Stimulated activated effector memory CD8-positive, alpha-beta T cell treated with anti-CD3 and anti-CD28 coated beads, Interleukin-12 subunit alpha, Interleukin-12 subunit beta, amount 100 ng/mL, for 72 hours (primary cell): ENCODE data around the gene METTL9.
"Not testable (repeated sequence)": the region's sequence is repeated elsewhere in the genome, so short reads cannot be mapped to it uniquely, and the experiment has no call there.

Experiments
- ATAC-seq: fragments of 150-1000 bp; cut with Tn5 transposase; 2 replicates; pipeline ENCODE4 v1.10.0; 2021
- DNase-seq, 2 donors: peaks; one replicate each; pipeline ENCODE4 v3.0.0; 2021 to 2022; ENCODE audit warnings: low spot score in 2 of 2
- H3K27ac Mint-ChIP-seq: one replicate; pipeline ENCODE4 v1.8.0; 2022; ENCODE audit warnings: mild to moderate bottlenecking, mixed read lengths
- H3K36me3 Mint-ChIP-seq: one replicate; pipeline ENCODE4 v1.8.0; 2022; ENCODE audit warnings: mild to moderate bottlenecking, mixed read lengths
- H3K4me1 Mint-ChIP-seq: one replicate; pipeline ENCODE4 v1.8.0; 2022; ENCODE audit warnings: mixed read lengths
- H3K4me3 Mint-ChIP-seq: one replicate; pipeline ENCODE4 v1.8.0; 2022; ENCODE audit warnings: mild to moderate bottlenecking, mixed read lengths
- H3K9me3 Mint-ChIP-seq: one replicate; pipeline ENCODE4 v1.8.0; 2022; ENCODE audit warnings: mixed read lengths

Gene METTL9

GRCh38 chr16:21631951-21632575 is 32.7 kb downstream of the METTL9 start:
- Mint-ChIP-seq H3K36me3 (peaks cover 27% of the 10 kb centered on the region), H3K4me1 (peaks cover 28% of the 10 kb centered on the region), H3K27ac (peak overlapping the region; percentile 46)
- ATAC-seq, H3K4me3 Mint-ChIP-seq, DNase-seq, H3K9me3 Mint-ChIP-seq: not testable (repeated sequence)

GRCh38 chr16:21634216-21634615 is 34.8 kb downstream of the METTL9 start:
- Mint-ChIP-seq H3K27ac (no peak overlapping the region), H3K9me3 (no peaks in the 10 kb centered on the region), H3K4me1 (peaks cover 38% of the 10 kb centered on the region), H3K4me3 (no peak overlapping the region), H3K36me3 (peaks cover 10% of the 10 kb centered on the region)
- DNase-seq, result no peak
- no peak for ATAC-seq

DNA sequence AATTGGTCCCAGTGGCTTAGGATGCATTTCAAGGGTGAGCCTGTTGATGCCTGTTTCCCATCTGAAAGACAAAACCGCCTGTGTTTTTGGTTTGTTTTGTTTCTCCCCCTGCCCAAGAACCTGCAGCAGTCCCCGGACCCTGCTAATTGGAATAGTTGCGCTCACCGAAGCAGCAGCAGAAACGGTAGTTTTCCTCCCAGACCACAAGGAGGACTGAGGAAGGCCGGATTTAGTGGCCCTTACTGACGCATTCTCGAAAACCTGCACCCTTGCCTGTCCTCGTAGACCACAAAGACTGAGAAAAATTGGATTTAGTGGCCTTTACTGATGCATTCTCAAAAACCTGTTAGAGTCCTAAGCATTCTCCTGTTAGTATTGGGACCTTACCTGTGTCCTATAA is 36.3 kb downstream of the METTL9 start:
- DNase-seq, H3K9me3 Mint-ChIP-seq, H3K36me3 Mint-ChIP-seq, H3K4me3 Mint-ChIP-seq, ATAC-seq: not testable (repeated sequence)
- Mint-ChIP-seq H3K27ac (peak overlapping the region; percentile 39), H3K4me1 (peaks cover 38% of the 10 kb centered on the region)

DNA sequence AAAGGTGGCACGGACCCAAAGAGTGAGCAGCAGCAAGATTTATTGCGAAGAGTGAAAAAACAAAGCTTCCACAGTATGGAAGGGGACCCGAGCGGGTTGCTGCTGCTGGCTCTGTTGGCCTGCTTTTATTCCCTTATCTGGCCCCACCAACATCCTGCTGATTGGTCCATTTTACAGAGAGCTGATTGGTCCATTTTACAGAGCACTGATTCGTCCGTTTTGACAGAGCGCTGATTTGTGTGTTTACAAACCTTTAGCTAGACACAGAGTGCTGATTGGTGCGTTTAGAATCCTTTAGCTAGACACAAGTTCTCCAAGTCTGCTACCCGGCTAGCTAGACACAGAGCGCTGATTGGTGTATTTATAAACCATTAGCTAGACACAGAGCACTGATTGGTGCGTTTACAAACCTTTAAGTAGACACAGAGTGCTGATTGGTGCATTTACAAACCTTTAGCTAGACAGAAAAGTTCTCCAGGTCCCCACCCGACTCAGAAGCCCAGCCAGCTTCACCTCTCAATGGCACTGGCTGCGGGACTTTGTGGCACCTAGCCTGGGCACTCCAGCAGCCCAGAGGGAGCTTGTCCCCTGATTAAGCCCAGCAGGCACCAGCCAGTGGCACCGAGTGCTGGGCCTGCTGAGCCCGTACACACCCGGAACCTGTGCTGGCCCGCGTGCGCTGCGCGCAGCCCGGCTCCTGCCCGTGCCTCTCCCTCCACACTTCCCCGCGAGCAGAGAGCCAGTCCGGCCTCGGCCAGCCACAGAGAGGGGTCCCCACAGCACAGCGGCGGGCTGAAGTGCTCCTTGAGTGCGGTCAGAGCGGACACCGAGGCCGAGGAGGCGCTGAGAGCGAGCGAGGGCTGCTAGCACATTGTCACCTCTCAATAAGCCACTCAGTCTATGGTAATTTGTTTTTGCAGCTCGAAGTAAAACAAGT is 37.9 kb downstream of the METTL9 start:
- no peak overlapping the region for H3K27ac Mint-ChIP-seq
- no peak overlapping the region for H3K4me3 Mint-ChIP-seq
- DNase-seq, result no peak
- H3K36me3 Mint-ChIP-seq, result no peaks in the 10 kb centered on the region
- ATAC-seq, result no peak
- no peaks in the 10 kb centered on the region for H3K9me3 Mint-ChIP-seq
- peaks cover 29% of the 10 kb centered on the region for H3K4me1 Mint-ChIP-seq

DNA sequence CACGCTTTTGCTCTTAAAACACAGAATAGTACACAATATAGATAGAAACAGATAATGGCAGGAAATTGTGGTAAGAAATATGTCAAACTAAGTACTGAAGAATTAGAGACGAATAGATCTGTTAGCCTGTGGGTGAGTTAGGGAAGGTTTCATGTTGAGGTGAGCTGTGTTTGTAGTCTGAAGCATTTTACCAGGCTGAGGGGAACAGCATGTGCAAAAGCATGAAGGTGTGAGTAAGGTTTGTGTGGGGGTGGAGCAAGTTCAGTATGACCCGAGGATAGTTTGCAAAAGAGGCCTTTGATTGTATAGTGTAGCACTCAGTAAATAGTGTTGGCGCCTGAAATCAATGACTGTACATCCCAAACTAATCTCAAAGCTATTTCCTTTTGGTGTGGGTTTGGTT is 39.2 kb downstream of the METTL9 start:
- Mint-ChIP-seq H3K9me3 (no peaks in the 10 kb centered on the region), H3K4me1 (peaks cover 25% of the 10 kb centered on the region), H3K27ac (no peak overlapping the region), H3K36me3 (no peaks in the 10 kb centered on the region), H3K4me3 (no peak overlapping the region)
- ATAC-seq, result peak; percentile 92
- no peak for DNase-seq

- DNase-seq, result no peak
- H3K27ac Mint-ChIP-seq, result no peak overlapping the region
- no peaks in the 10 kb centered on the region for H3K9me3 Mint-ChIP-seq
- H3K4me1 Mint-ChIP-seq, result peaks cover 25% of the 10 kb centered on the region
- no peak for ATAC-seq
- H3K36me3 Mint-ChIP-seq, result no peaks in the 10 kb centered on the region
- no peak overlapping the region for H3K4me3 Mint-ChIP-seq
Measured at GRCh38 chr16:21639493-21639892, 40.1 kb downstream of the METTL9 start.

DNA sequence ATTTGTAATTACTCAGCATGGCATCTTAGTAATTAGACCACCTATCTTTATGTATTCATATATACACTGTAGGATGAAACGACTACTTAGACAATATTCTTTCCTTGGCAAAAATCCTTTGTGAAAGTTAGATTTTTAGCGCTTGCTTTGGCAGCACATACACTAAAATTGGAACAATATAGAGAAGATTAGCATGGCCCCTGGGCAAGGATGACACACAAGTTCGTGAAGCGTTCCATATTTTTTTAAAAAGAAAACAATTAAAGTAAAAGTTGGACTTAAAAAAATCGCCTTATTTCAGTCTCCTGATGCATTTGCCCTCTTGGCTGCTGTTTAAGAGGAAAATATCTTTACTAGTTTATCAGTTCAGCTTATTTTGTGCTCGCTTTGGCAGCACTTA is 42.5 kb downstream of the METTL9 start:
- Mint-ChIP-seq H3K27ac (no peak overlapping the region), H3K4me3 (no peak overlapping the region), H3K4me1 (peaks cover 31% of the 10 kb centered on the region), H3K36me3 (no peaks in the 10 kb centered on the region), H3K9me3 (no peaks in the 10 kb centered on the region)
- ATAC-seq, result no peak
- no peak for DNase-seq

DNA sequence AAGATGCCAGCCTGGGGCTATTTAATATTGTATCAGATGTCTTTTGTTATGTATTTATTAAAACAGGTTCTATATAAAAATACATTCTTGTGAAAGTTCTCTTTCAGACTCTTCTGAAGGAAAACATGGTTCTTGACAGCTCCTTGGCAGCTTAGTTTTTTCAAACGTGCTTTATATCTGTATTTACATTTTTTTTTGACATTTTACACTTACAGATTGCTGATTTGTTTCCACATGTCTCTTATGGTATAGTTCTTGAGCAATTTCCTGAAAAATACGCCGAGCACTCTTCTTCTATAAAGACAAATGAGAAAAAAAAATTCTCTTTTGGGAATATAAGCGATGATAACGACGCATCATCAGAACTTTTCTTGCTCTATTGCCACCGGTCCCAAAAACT is 43.5 kb downstream of the METTL9 start:
- Mint-ChIP-seq H3K4me1 (peaks cover 35% of the 10 kb centered on the region), H3K36me3 (no peaks in the 10 kb centered on the region), H3K4me3 (no peak overlapping the region), H3K9me3 (no peaks in the 10 kb centered on the region), H3K27ac (no peak overlapping the region)
- DNase-seq (no peak), ATAC-seq (no peak)

DNA sequence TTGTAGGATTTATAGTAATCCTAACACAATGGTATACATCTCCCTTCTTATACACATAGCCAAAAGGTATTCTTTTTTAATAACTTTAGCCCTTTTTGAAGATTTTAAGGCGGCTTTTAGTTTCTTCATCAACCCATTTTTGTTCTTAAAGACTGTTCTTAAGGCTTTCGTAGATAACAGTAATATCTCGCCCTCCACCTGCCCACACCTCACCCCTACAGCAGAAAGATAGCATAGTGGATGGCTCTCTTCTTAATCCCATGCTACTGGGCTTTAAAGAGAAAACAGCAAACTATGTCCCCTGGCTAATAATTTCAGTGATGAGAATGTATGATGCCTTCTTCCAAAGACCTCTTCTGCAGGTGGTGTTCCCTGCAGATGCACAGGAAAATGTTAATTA is 44.4 kb downstream of the METTL9 start:
- Mint-ChIP-seq H3K27ac (no peak overlapping the region), H3K4me1 (peaks cover 34% of the 10 kb centered on the region), H3K4me3 (no peak overlapping the region), H3K9me3 (no peaks in the 10 kb centered on the region), H3K36me3 (no peaks in the 10 kb centered on the region)
- ATAC-seq (no peak), DNase-seq (no peak)

DNA sequence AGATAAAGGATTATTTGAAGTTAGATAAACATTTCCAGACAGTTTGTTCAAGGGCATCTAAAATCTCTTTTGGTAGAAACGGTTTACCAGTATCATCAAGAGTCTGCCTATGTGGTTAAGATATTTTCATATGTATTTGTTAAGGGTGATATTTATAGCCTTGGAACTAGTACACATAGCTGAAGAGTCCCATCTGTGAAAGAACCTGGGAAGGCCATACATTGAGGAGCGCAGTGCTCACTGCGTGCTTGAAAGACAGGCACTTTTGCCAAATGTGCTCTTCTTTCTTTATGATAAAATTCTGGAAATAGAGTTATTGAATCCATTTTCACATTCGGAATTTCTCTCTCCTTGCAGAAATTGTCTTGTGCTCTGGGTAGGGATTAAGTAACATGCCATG is 45.3 kb downstream of the METTL9 start:
- no peaks in the 10 kb centered on the region for H3K9me3 Mint-ChIP-seq
- peak overlapping the region; percentile 66 for H3K4me3 Mint-ChIP-seq
- H3K4me1 Mint-ChIP-seq, result peaks cover 34% of the 10 kb centered on the region
- H3K27ac Mint-ChIP-seq, result peak overlapping the region; percentile 8
- ATAC-seq (no peak), DNase-seq (no peak)
- no peaks in the 10 kb centered on the region for H3K36me3 Mint-ChIP-seq

DNA sequence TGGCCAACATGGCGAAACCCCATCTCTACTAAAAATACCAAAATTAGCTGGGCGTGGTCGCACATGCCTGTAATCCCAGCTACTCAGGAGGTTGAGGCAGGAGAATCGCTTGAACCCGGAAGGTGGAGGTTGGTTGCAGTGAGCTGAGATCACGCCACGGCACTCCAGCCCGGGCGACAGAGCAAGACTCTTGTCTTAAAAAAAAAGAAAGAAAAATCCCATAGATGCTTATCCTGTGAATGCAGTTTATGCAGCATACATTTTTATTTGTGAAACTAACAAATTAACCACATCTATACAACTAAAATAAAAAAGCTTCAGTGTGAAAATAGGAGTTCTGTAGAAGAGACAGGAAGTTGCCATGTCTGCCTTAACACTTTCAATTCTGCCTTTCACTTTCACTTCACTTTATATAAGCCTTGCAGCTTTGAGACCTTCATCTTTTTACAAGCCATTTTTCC is 45.9 kb downstream of the METTL9 start:
- H3K4me3 Mint-ChIP-seq, result peak overlapping the region; percentile 66
- ATAC-seq (peak; percentile 31), DNase-seq (no peak)
- peak overlapping the region; percentile 8 for H3K27ac Mint-ChIP-seq
- no peaks in the 10 kb centered on the region for H3K36me3 Mint-ChIP-seq
- peaks cover 34% of the 10 kb centered on the region for H3K4me1 Mint-ChIP-seq
- H3K9me3 Mint-ChIP-seq, result no peaks in the 10 kb centered on the region

- peak overlapping the region; percentile 66 for H3K4me3 Mint-ChIP-seq
- peaks cover 34% of the 10 kb centered on the region for H3K4me1 Mint-ChIP-seq
- H3K9me3 Mint-ChIP-seq, result no peaks in the 10 kb centered on the region
- DNase-seq, result no peak
- ATAC-seq, result no peak
- H3K36me3 Mint-ChIP-seq, result no peaks in the 10 kb centered on the region
- H3K27ac Mint-ChIP-seq, result no peak overlapping the region
Measured at GRCh38 chr16:21646091-21646490, 46.7 kb downstream of the METTL9 start.

- H3K4me3 Mint-ChIP-seq, result peak overlapping the region; percentile 66
- peaks cover 34% of the 10 kb centered on the region for H3K4me1 Mint-ChIP-seq
- peak; percentile 99 for ATAC-seq
- DNase-seq, result peak; percentile 47 to 80
- H3K36me3 Mint-ChIP-seq, result no peaks in the 10 kb centered on the region
- peak overlapping the region; percentile 21 for H3K27ac Mint-ChIP-seq
- no peaks in the 10 kb centered on the region for H3K9me3 Mint-ChIP-seq
Measured at GRCh38 chr16:21646721-21647561, 47.6 kb downstream of the METTL9 start.

- DNase-seq (no peak), ATAC-seq (no peak)
- Mint-ChIP-seq H3K27ac (no peak overlapping the region), H3K36me3 (peaks cover under 1% of the 10 kb centered on the region), H3K4me1 (peaks cover 34% of the 10 kb centered on the region), H3K4me3 (peak overlapping the region; percentile 45), H3K9me3 (no peaks in the 10 kb centered on the region)
Measured at GRCh38 chr16:21647562-21648164, 48.3 kb downstream of the METTL9 start.
